Activated T-helper 9 cell treated with anti-CD3 and anti-CD28 coated beads, Interleukin-2, amount 50 U/mL, for 16 hours (primary cell): ENCODE data around the gene MGLL.

ENCODE experiments used
- DNase-seq: peaks from one replicate; pipeline ENCODE4 v3.0.0-alpha.2; 2020; ENCODE audit warnings: low read depth

The MGLL gene

DNA sequence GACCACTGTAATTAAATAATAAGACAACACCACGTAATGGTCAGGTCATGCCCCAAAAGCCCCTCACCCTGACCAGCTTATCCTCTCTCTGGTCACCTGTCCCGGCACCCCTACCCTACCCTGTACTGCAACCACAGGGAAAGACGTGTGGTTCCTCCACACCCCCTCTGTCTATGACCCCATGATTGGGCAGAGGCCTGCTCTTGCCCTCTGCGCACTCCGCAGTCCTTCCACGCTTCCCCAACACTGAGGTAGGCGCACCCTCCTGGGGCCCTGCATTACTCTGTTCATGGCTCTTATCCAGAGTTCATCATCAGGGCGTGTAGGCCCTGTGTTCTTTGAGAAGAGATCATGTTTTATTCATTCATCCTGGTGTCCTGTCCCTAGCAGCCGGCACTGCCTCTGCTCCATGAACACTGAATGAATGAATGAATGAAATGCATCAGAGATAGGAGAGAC is 33.8 kb downstream of the MGLL start:
- no peak for DNase-seq

DNA sequence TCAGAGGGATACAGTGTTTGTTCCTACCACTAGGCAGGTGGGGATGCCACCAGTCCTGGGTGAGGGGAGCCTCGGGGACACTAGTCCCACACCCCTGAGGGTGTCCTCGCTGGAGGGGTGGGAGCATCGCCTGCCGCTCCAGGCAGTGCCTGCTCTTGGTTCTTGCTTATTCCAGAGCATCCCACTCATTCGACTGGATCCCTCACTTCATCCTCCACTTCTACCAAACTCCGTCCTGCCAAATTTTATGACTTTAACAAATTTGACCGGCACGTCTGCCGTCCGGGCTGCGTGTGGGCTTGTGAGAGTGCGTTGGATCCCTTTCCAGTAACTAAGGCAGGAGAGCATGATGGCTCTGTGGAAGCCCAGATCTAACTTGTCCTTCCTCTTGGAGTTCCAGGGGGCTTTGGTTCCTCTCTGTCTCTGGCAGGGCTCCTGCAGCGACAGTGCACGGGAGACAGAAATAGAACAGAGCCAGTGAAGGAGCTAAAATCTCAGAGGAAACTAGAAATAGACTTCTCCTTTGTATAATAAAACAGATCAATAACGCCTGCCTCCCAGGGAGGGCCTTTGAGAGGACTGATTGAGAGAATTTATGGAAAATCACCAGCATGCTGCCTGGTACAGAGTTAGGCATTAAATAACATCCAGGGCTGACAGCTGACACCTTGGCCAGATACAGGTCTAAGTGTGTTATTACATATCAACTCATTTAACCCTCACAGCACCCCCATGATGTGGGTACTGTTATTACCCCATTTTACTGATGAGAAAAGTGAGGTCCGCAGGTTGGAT is 34.5 kb downstream of the MGLL start:
- no peak for DNase-seq

DNA sequence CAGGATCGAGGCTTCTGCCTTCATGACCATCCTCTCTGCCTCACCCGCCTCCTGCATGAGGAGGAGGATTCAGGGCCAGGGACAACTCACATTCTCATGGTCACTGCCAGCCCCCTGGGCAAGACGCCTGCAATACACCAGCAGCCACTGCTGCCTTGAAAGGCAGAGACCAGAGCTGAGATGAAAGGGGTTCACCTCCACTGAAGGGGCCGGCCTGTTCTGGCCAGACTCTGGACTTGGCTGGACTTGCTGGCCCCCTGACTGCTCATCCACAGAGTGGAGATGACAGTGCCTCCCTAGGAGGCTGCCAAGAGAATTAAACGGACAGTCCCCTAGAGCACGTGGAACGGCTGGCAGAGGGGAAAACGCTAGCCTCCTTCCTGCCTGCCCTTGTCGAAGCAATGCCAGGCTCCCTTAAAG is 35.2 kb downstream of the MGLL start:
- DNase-seq, result no peak

DNA sequence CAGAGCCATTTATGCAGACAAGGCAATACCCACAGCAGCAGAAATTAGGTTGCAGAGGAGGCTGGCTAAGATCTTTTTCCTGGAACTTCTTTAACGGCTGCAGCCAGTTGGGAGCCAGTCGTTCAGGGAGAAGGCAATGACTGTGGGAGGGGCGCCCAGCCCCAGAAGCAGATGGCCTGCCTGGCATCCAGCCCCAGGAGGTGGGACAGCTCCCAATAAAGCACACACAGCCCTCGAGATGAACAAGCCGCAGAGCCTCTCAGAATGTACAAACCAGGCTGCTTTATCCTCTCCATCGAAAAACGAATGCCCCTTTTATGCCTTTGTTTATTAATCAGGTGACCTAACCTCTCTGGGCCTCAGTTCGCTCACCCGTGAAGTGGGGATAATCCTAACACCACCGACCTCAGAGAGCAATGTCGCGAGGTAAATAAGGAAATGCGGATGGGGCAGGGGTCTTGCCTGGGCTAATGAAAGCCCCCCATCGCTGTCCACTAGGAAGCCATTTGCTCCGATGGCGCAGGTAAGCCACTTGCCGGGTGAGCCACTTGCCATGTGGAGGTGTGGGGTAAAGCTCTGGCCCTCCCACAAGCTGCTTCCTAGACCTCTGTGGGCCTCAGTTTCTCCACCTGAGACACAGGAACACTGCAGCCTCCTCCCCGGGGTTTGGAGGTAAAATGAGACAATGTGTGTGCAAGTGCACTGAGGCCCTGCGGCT is 35.8 kb downstream of the MGLL start:
- DNase-seq, result no peak

GRCh38 chr3:127785711-127786265 is 36.5 kb downstream of the MGLL start:
- no peak for DNase-seq

DNA sequence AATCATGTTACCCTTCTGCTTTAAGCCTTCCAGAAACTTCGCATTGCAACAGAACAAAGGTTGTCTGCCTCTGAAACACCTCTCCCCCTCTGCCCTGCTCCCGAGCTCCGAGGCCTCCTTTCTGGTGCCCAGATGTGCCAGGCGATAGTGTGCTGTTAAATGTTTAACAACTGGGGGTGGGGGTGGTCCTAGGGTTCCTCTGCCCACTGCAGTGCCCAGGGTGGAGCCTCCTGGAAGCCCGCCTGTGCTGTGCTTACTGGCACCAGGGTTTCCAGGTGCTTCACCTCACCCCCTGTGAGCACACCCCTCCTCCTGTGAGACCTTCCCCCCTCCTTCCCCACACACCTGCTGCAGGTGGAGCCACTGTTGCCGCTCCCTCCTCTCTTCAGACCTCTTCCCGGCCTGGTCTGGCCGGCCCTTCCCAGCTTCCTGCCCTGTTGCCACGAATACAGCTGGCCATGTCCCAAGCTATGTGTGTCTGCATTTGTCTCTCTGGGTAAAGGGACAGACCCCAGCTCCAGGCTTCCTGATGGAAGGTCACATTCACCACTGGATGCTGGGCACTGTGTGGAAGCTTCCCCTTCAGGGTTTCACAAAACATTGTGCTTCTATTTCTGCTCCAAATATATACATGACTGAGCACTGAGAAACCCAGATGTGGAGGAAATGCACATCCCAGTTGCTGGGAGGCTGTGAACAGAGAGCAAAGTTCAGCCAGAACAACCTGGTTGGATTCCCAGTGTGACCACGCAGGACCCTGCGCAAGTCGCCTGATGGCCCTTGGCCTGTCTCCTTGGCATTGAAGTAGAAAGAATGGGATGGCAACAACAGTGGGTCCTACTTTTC is 37.2 kb downstream of the MGLL start:
- no peak for DNase-seq

- no peak for DNase-seq
Measured at GRCh38 chr3:127784283-127784682, 38.0 kb downstream of the MGLL start.

- DNase-seq, result no peak
Measured at GRCh38 chr3:127783642-127784160, 38.6 kb downstream of the MGLL start.

DNA sequence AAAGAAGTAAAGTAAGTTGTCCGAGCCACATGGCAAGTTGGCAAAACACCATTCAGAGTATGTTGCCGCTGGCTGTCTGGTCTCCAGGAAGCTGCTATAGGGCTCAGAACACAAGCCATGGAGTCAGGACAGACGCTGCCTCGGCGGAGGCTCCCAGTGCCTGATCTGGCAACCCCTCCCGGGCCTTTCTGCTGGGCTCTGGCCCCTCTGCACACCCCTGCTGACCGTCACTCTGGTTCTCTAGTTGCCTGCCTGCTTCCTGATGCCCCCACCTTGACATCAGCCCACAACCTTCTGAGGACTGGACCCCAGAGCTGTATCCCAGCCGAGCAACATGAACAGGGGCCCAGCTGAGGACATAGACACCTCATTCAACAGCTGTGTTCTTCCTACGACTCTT is 39.1 kb downstream of the MGLL start:
- no peak for DNase-seq

GRCh38 chr3:127781411-127782001 is 40.8 kb downstream of the MGLL start:
- no peak for DNase-seq

GRCh38 chr3:127780536-127781400 is 41.5 kb downstream of the MGLL start:
- DNase-seq, result no peak

DNA sequence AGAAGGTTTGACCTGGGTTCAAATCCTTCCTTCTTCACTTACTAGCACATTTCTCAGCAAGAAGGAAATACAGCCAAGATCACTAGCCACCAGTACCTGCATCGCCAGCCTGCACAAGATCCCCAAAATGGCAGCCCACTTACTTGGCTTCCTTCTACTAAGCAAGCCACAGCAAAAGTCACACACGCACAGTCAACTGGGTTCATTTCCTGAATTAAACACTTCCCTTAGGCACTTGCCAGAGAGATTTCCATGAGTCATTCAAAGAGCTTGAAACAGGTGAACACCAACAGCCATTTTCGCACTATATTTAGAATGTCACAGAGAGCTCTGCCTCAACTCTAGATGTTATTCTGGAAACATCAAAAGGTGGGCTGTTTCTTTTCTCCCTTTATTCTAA is 42.6 kb downstream of the MGLL start:
- no peak for DNase-seq

DNA sequence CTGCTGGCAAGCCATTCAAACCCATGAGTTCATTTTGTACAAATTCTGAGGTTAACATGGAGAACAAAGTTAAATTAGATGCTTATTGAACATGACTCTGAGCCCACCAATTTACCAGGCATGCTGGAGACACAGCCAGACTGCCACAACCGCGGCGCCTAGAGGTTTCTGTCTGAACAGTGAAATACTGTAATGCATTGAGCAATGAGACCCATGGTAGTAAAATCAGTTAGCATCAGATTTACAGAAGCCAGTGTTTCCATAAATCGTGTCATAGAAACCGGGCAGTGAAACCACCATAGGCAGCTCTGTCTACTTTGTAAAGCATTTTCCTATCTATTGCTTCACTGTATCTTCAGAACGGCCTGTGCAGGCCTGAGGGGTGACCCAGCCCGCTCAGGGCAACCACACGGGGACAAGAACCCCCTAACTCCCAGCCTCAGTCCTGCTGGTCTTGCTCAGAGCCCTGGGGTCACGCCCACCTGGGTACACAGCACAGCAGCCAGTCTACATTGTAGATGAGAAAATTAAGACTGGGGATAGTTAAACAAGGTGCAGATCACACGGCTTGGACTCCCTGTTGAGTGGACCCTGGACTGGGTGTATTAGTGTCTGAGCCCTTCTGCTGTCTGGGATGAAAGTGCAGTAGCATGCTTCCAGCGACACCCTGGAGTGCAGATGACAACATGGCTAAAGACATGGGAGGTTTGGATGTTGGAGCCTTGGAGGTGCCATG is 44.2 kb downstream of the MGLL start:
- no peak for DNase-seq

DNA sequence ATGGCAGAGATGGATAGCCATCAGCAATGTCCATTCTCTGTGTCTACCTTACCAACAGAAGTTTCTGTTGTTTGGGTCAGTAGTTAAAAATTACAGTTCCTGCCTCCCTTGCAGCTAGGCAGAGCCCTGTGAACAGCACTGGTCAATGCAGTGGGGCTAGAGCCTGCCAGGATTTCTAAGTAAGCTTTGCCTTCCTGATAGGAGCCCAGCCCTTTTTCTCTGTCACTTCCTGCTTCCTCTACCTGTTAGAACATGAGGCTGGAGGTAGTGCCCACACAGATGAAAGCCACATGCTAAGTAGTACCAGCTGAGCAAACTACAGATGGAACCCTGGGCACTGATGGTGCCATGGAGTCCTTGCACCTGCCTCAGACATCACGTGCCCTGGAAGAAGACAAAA is 45.0 kb downstream of the MGLL start:
- DNase-seq, result no peak

DNA sequence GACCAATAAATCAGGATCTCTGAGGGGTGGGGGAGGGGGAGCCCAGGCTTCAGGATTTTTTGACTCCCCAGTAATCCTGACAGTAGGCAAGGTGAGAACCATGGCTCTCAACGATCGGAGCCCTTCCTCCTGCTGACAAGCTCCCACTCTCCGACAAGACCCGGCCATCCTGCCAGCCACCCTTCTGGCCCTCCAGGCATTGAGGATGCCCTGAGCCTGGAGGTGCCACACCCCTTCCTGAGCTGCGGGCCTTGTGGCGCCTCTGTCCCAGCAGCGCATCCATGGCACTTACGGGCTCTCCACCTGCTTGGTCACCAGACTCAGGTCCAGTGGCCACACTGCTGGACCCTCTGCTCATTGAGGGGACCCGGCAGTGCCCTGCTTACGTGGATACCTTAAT is 46.0 kb downstream of the MGLL start:
- DNase-seq, result no peak

DNA sequence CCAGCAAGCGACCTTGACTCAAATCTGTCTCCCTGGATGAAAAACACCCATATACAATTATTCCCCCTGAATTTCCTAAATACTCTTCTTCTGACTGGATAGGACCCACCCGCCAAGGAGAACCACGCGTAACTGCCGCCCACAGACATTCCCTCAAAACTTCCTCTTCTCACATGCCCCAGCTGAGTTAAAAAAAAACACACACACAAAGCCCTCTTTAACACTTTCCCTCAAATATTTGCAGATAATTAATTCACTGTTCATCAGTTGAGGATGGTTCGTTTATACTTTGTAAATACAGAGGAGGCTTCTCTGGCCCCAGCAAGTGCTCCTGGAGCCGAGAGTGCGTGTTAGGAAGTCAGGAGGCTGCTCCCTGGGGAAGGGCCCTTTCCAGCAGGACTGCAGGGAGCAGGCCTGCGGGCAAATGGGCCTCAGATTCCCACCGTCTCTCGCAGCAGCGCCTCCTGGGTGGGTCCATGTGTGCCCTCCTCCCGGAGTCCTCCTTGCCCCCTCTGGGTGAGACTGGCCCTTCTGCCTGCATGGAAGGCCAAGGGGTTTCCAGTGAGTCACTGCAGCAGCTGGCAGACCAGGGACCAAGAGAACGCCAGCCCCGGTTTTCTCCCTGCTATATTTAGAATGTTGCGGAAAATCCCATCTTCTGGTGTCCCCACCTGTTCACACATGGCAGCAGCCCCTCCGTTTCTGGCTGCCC is 46.8 kb downstream of the MGLL start:
- DNase-seq, result no peak

- no peak for DNase-seq
Measured at GRCh38 chr3:127774647-127775046, 47.7 kb downstream of the MGLL start.

DNA sequence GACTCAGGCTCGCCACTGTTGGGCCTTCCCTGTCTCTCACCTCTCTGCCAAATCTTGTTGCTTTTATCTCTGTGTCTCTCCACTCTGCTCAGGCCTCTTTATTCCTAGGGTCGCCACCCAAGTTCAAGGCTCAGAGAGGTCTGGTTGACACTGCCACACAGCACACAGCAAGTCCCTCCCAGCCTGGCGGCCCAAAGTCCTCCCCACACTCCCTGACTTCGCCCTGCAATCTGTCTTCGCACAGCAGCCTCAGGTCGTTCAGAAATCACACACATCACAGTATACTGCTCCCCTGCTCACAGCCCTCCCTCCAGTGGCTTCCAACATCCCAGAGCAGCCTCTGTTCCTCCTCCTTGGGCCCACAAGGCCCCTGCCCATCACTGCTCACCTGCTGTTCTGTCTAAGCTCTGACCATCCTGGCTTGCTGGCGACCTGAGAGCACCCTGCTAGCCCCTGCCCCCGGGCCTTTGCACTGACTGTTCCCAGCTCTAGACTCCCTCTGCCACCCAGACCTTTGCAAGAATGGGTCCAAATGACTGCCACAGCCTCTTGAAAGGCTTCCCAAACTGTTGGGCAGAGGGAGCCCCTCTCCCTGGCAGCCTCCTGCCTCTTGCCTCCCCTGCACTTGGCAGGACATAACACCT is 48.4 kb downstream of the MGLL start:
- DNase-seq, result no peak
